ENCODE results near the gene TOR3A. TPM values are rescaled to one million over a fixed set of nuclear protein-coding genes. Genes with fewer than 3 reads are reported as not detected.

Gene TOR3A
- 41.0 TPM for polyA plus RNA-seq (2012; ENCODE audit: insufficient read length, low read depth)

DNA sequence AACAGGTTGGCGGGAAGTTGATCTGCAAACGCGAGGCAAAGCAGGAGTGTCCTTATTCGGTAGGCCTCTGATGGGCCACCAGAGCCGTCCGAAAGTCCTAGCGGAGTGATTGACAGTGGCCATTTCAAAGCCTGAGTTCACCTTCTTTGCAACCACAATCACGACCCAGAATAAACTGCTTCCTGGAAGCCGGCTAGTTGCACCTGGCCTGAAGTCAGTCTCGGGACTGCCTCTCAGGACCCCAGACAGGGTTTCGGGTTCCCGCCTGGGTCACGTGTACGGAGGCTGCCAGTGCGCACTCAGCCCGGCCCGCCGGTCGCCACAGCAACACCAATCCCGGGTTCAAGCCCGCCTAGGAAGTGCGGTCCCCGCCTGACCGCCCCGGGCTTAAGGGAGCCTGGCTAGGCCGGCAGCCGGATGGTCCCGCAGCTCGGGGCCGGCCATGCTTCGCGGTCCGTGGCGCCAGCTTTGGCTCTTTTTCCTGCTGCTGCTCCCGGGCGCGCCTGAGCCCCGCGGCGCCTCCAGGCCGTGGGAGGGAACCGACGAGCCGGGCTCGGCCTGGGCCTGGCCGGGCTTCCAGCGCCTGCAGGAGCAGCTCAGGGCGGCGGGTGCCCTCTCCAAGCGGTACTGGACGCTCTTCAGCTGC, at the start of gene TOR3A:
TOR3A (plus strand) TSS at position 384 of the 646 bp plus-strand sequence; CDS start at position 443, 59 bp downstream.
- no peak for TF ChIP-seq TAF1 (IDR thresholded peaks at IDR 0.05; ENCODE audit: borderline replicate concordance, insufficient read depth, low read length)
- 0 out of 2 replicates have a peak, but pooled peaks have one; percentile 57 for TF ChIP-seq POLR2AphosphoS5 (IDR thresholded peaks at IDR 0.05; ENCODE audit: low read depth, low read length)

- TF ChIP-seq REST (IDR thresholded peaks at IDR 0.05; ENCODE audit: insufficient read depth in 1 of 2, low read depth in 2 of 2, low read length in 2 of 2) = no peak
- no peak for TF ChIP-seq TAF1 (IDR thresholded peaks at IDR 0.05; ENCODE audit: borderline replicate concordance, insufficient read depth, low read length)
- TF ChIP-seq POLR2AphosphoS5 (IDR thresholded peaks at IDR 0.05; ENCODE audit: low read depth, low read length) = no peak
- no peak for TF ChIP-seq SIN3A (IDR thresholded peaks at IDR 0.05; ENCODE audit: borderline replicate concordance, insufficient read depth, low read length)
- TF ChIP-seq FOXP2 (optimal IDR thresholded peaks at IDR 0.05; ENCODE audit: borderline replicate concordance, extremely low read depth, extremely low read length, insufficient read depth) = no peak
These were observed 47.1 kb upstream of the TOR3A start for GRCh38 chr1:179034720-179035119.

GRCh38 chr1:179036844-179037465, 44.9 kb upstream of the TOR3A start:
- TF ChIP-seq SIN3A (IDR thresholded peaks at IDR 0.05; ENCODE audit: borderline replicate concordance, insufficient read depth, low read length) (no peak), POLR2AphosphoS5 (IDR thresholded peaks at IDR 0.05; ENCODE audit: low read depth, low read length) (no peak), TAF1 (IDR thresholded peaks at IDR 0.05; ENCODE audit: borderline replicate concordance, insufficient read depth, low read length) (no peak), FOXP2 (optimal IDR thresholded peaks at IDR 0.05; ENCODE audit: borderline replicate concordance, extremely low read depth, extremely low read length, insufficient read depth) (no peak), REST (IDR thresholded peaks at IDR 0.05; ENCODE audit: insufficient read depth in 1 of 2, low read depth in 2 of 2, low read length in 2 of 2) (no peak)

GRCh38 chr1:179038528-179039281, 43.2 kb upstream of the TOR3A start:
- TF ChIP-seq TAF1 (IDR thresholded peaks at IDR 0.05; ENCODE audit: borderline replicate concordance, insufficient read depth, low read length) (no peak), FOXP2 (optimal IDR thresholded peaks at IDR 0.05; ENCODE audit: borderline replicate concordance, extremely low read depth, extremely low read length, insufficient read depth) (no peak), REST (IDR thresholded peaks at IDR 0.05; ENCODE audit: insufficient read depth in 1 of 2, low read depth in 2 of 2, low read length in 2 of 2) (no peak), SIN3A (IDR thresholded peaks at IDR 0.05; ENCODE audit: borderline replicate concordance, insufficient read depth, low read length) (no peak)

- TF ChIP-seq SIN3A (IDR thresholded peaks at IDR 0.05; ENCODE audit: borderline replicate concordance, insufficient read depth, low read length) (no peak), REST (IDR thresholded peaks at IDR 0.05; ENCODE audit: insufficient read depth in 1 of 2, low read depth in 2 of 2, low read length in 2 of 2) (no peak), FOXP2 (optimal IDR thresholded peaks at IDR 0.05; ENCODE audit: borderline replicate concordance, extremely low read depth, extremely low read length, insufficient read depth) (no peak), POLR2AphosphoS5 (IDR thresholded peaks at IDR 0.05; ENCODE audit: low read depth, low read length) (no peak), TAF1 (IDR thresholded peaks at IDR 0.05; ENCODE audit: borderline replicate concordance, insufficient read depth, low read length) (no peak)
These were observed 39.8 kb upstream of the TOR3A start for GRCh38 chr1:179042087-179042486.

All from PFSK-1 (cell line).